Astrocyte (in vitro differentiated cells and primary cell): ENCODE measurements around the gene BMP7. TPM values are rescaled to one million over a fixed set of nuclear protein-coding genes. Genes with fewer than 3 reads are reported as not detected.

Source experiments
- DNase-seq: peaks from one replicate; pipeline ENCODE4 v3.0.0-alpha.2; 2010; ENCODE audit warnings: low read depth
- FAIRE-seq: peaks from 2 replicates; lab custom pipeline; 2011; peaks lifted over from hg19 to GRCh38; lab: Jason Lieb, UNC
- H2AFZ ChIP-seq: 2 replicates; pipeline ENCODE4 v1.6.0; 2012; ENCODE audit warnings: low read depth, low read length, inconsistent platforms
- H3K27ac ChIP-seq: 2 replicates; pipeline ENCODE4 v1.5.1; 2011; ENCODE audit warnings: low read depth, low read length, inconsistent platforms
- H3K27me3 ChIP-seq: 2 replicates; pipeline ENCODE4 v1.6.0; 2011; ENCODE audit warnings: low read length, inconsistent platforms; ENCODE audit not compliant: insufficient read depth
- H3K36me3 ChIP-seq: 2 replicates; pipeline ENCODE4 v1.5.1; 2011; ENCODE audit warnings: low read length, inconsistent platforms; ENCODE audit not compliant: insufficient read depth
- H3K4me1 ChIP-seq: 2 replicates; pipeline ENCODE4 v1.5.1; 2011; ENCODE audit warnings: low read length, inconsistent platforms; ENCODE audit not compliant: insufficient read depth
- H3K4me2 ChIP-seq: 2 replicates; pipeline ENCODE4 v1.6.0; 2012; ENCODE audit warnings: low read length, inconsistent platforms
- H3K4me3 ChIP-seq: 2 replicates; pipeline ENCODE4 v1.5.1; 2011; ENCODE audit warnings: low read depth, mild to moderate bottlenecking, low read length, inconsistent platforms; ENCODE audit not compliant: insufficient read depth
- H3K79me2 ChIP-seq: 2 replicates; pipeline ENCODE4 v1.6.0; 2012; ENCODE audit warnings: mild to moderate bottlenecking, low read length, inconsistent platforms; ENCODE audit not compliant: insufficient read depth
- H3K9ac ChIP-seq: 2 replicates; pipeline ENCODE4 v1.6.0; 2012; ENCODE audit warnings: mild to moderate bottlenecking, low read length, inconsistent platforms
- H3K9me3 ChIP-seq: 2 replicates; pipeline ENCODE4 v1.5.1; 2012; ENCODE audit warnings: low read depth, mild to moderate bottlenecking, low read length, inconsistent platforms; ENCODE audit not compliant: insufficient read depth
- H4K20me1 ChIP-seq: 2 replicates; pipeline ENCODE4 v1.6.0; 2012; ENCODE audit warnings: low read length, inconsistent platforms; ENCODE audit not compliant: insufficient read depth
- H3K27ac Mint-ChIP-seq: one replicate; pipeline ENCODE4 v1.8.0; 2021; ENCODE audit warnings: mild to moderate bottlenecking, mixed read lengths; ENCODE audit not compliant: unreplicated experiment
- H3K27me3 Mint-ChIP-seq: one replicate; pipeline ENCODE4 v1.8.0; 2021; ENCODE audit warnings: low read depth, mixed read lengths; ENCODE audit not compliant: unreplicated experiment
- H3K36me3 Mint-ChIP-seq: one replicate; pipeline ENCODE4 v1.8.0; 2021; ENCODE audit warnings: low read depth, mixed read lengths; ENCODE audit not compliant: unreplicated experiment
- H3K4me1 Mint-ChIP-seq: one replicate; pipeline ENCODE4 v1.8.0; 2021; ENCODE audit warnings: low read depth, mixed read lengths; ENCODE audit not compliant: unreplicated experiment
- H3K4me3 Mint-ChIP-seq: one replicate; pipeline ENCODE4 v1.8.0; 2021; ENCODE audit warnings: mild to moderate bottlenecking, moderate library complexity, mixed read lengths; ENCODE audit not compliant: unreplicated experiment
- H3K9me3 Mint-ChIP-seq: one replicate; pipeline ENCODE4 v1.8.0; 2021; ENCODE audit warnings: mild to moderate bottlenecking, mixed read lengths; ENCODE audit not compliant: unreplicated experiment
- CTCF ChIP-seq: IDR thresholded peaks from 2 replicates; pipeline ENCODE4 v1.5.1; 2011; ENCODE audit warnings: low read depth, mild to moderate bottlenecking, inconsistent platforms, low read length, moderate library complexity; ENCODE audit not compliant: insufficient read depth
- EZH2 ChIP-seq: IDR thresholded peaks from 2 replicates; pipeline ENCODE4 v1.6.1; 2012; ENCODE audit warnings: mild to moderate bottlenecking, low read length, inconsistent platforms; ENCODE audit not compliant: insufficient read depth
- total RNA-seq: library from RNA; stranded (reverse); gene quantifications from 2 replicates; pipeline ENCODE4 v1.2.1, GENCODE V29; 2021

Gene BMP7
- total RNA-seq, 1 donor from 2014 or later: 15.3 TPM

GRCh38 chr20:57199656-57200405, 66.6 kb downstream of the BMP7 start:
- Histone ChIP-seq H3K4me2 (no peak overlapping the region), H3K9ac (no peak overlapping the region), H2AFZ (no peak overlapping the region), H3K79me2 (no peaks in the 10 kb centered on the region), H3K4me3 (no peak overlapping the region), H3K36me3 (no peaks in the 10 kb centered on the region), H3K9me3 (no peaks in the 10 kb centered on the region), H3K27me3 (peaks cover 8% of the 10 kb centered on the region), H3K4me1 (peaks cover 18% of the 10 kb centered on the region), H3K27ac (no peak overlapping the region), H4K20me1 (no peaks in the 10 kb centered on the region)
- Mint-ChIP-seq H3K27me3 (peaks cover 3% of the 10 kb centered on the region), H3K36me3 (peaks cover 3% of the 10 kb centered on the region), H3K4me3 (no peak overlapping the region), H3K27ac (no peak overlapping the region), H3K9me3 (no peaks in the 10 kb centered on the region), H3K4me1 (peaks cover 8% of the 10 kb centered on the region)
- no peak for TF ChIP-seq EZH2
- no peak for TF ChIP-seq CTCF
- FAIRE-seq (no peak), DNase-seq (no peak)

GRCh38 chr20:57198132-57199072, 68.0 kb downstream of the BMP7 start:
- peak overlapping the region; percentile 25 for H3K4me2 ChIP-seq
- Mint-ChIP-seq H3K9me3 (no peaks in the 10 kb centered on the region), H3K36me3 (peaks cover 3% of the 10 kb centered on the region)

More at GRCh38 chr20:57198132-57199072, 68.0 kb downstream of the BMP7 start:
- peaks cover 5% of the 10 kb centered on the region for H3K4me1 Mint-ChIP-seq
- Histone ChIP-seq H2AFZ (no peak overlapping the region), H3K79me2 (no peaks in the 10 kb centered on the region), H3K9ac (no peak overlapping the region), H3K9me3 (no peaks in the 10 kb centered on the region), H3K4me3 (no peak overlapping the region), H4K20me1 (no peaks in the 10 kb centered on the region), H3K27me3 (peaks cover 8% of the 10 kb centered on the region), H3K4me1 (peaks cover 18% of the 10 kb centered on the region), H3K36me3 (no peaks in the 10 kb centered on the region), H3K27ac (no peak overlapping the region)
- peaks cover 3% of the 10 kb centered on the region for H3K27me3 Mint-ChIP-seq
- TF ChIP-seq CTCF (no peak), EZH2 (no peak)
- DNase-seq (peak; percentile 25), FAIRE-seq (no peak)
- H3K4me3 Mint-ChIP-seq: no peak overlapping the region
- no peak overlapping the region for H3K27ac Mint-ChIP-seq
